B cell (primary cell): Measurements from ENCODE around the gene SIM1.

Experiments
- CTCF ChIP-seq: fragments of 200-600 bp; IDR thresholded peaks from one replicate; pipeline ENCODE4 v1.8.0; 2022; ENCODE audit warnings: antibody characterized with exemption, mild to moderate bottlenecking
- EZH2 ChIP-seq: IDR thresholded peaks from 2 replicates; pipeline ENCODE4 v1.6.1; 2012; ENCODE audit warnings: borderline replicate concordance, low read depth, mild to moderate bottlenecking, moderate library complexity, low read length; ENCODE audit not compliant: insufficient read depth, poor library complexity, severe bottlenecking

- TF ChIP-seq CTCF = no peak
- no peak for TF ChIP-seq EZH2
Observed at GRCh38 chr6:100461917-100462705, 2.6 kb downstream of the SIM1 start.
